GM12892 (cell line): ENCODE data around the gene CHRNA1.

Experiments used
- DNase-seq: peaks from one replicate; pipeline ENCODE4 v3.0.0; 2011; ENCODE audit not compliant: insufficient read length
- FAIRE-seq: peaks from 2 replicates; lab custom pipeline; 2011; peaks lifted over from hg19 to GRCh38; lab: Jason Lieb, UNC
- POLR2A ChIP-seq: IDR thresholded peaks from 2 replicates; pipeline ENCODE4 v1.6.1; 2011; ENCODE audit warnings: low read depth, low read length, control low read depth
- POLR2AphosphoS5 ChIP-seq: IDR thresholded peaks from 2 replicates; pipeline ENCODE4 v1.6.1; 2011; ENCODE audit warnings: low read depth, low read length, control low read depth
- TAF1 ChIP-seq: IDR thresholded peaks from 2 replicates; pipeline ENCODE4 v1.6.1; 2011; ENCODE audit warnings: low read depth, mild to moderate bottlenecking, control low read depth, low read length, borderline replicate concordance

The CHRNA1 gene

GRCh38 chr2:174781298-174781697, 17.0 kb upstream of the CHRNA1 start:
- TF ChIP-seq POLR2A (no peak), POLR2AphosphoS5 (no peak), TAF1 (no peak)
- no peak for DNase-seq
- FAIRE-seq = no peak

- TF ChIP-seq TAF1 (no peak), POLR2AphosphoS5 (no peak), POLR2A (no peak)
- no peak for FAIRE-seq
- DNase-seq = no peak
Measured at GRCh38 chr2:174780856-174781255, 16.6 kb upstream of the CHRNA1 start.

DNA sequence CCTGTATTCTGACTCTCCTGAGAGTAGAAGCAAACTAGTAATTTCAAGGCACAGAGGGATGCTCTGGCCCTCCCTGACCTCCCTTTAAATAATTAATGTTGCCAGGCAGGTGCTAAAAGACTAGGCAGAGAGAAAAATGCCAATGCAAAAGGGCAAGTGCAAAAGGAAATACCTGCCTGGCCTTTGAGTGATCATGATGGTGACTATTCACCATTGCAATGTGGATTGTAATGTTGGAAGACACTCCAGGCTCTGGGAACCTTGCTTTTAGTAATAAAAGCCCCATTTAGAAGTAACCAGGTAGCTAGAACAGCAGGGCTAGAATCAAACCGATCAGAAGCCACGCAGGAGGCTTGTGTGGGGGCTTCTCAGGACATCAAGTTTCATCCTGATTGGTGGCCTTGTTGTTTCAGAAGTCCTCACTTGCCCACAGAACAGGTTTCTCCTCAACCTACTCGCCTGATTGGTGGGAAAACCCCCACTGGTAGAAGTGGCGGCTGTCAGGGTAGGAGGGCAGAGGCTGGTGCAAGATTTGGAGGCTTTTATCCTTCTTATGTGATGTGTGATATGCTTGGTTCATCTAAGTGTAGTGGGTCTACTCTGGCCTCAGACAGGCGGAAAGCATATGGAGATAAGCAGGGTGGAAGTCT, 16.0 kb upstream of the CHRNA1 start:
- no peak for FAIRE-seq
- no peak for DNase-seq
- TF ChIP-seq POLR2A (no peak), TAF1 (no peak), POLR2AphosphoS5 (no peak)

DNA sequence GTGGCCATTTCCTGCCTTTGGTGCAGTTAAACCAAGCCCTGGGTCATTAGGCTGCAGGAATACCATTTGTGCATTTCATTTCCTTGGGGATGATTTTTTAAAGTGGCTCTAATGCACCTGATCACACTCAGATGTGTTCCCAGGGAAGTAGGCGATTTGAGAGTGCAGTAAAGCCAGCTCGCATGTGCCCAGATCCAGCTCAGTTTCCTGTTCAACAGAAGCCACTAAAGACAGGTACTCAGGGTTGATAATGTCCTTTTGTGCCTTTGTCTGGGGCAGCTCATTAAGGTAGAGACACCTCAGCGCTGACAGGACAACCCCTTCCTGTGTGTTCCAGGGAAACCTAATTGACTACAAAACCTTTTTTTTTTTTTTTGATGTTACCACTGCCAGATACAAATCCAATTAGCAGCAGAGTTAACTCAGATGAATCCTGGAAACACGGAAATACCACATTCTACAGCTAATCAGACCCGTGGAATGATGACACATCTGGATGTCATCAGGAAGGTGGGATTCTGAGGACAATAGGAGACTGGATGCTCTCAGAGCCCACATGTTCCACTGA, 15.2 kb upstream of the CHRNA1 start:
- no peak for TF ChIP-seq POLR2A
- no peak for TF ChIP-seq TAF1
- no peak for TF ChIP-seq POLR2AphosphoS5
- FAIRE-seq (no peak), DNase-seq (no peak)

DNA sequence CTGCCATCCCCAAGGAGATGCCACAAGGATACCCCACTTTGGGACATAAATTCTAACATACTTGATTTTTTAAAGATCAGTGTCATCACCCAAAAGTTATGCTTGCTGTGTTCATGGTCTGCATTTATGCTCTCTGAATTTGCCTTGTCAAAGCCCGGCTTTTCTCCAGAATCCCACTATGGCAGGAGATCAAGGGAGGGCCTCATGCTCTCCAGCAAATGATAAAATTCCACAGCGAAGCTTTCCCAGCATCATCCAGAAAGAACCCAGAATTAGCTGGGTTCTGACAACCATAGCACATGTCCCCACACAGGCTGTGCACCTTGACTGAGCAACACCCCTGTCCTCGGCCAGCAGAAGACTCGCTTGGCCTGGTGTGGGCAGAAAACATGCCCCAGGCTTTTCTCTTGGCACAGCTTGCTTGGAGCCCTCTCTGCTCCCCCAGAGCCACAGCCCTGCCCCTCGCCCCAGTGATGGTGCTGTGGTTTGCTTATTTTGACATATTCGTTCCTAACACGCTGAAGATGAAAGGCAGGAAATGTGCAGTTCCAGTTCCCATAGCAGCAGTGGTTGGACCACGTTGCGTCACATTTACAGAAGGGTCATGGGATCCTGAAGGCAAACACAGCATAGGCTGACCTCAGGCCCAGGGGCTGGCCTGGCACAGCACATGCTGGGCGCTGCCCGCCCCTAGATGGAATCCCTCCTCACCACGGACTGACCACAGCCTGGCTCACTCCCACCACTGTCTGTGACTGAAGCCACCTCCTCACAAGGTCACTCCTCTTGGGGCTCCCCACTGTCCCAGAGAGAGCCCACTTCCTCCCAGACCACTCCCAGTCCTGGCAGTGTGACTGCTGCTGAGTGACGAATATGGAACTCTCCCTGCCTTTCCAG, 14.1 kb upstream of the CHRNA1 start:
- FAIRE-seq (no peak), DNase-seq (no peak)
- no peak for TF ChIP-seq TAF1
- no peak for TF ChIP-seq POLR2AphosphoS5
- TF ChIP-seq POLR2A = no peak

GRCh38 chr2:174777347-174778084, 13.2 kb upstream of the CHRNA1 start:
- TF ChIP-seq POLR2A = no peak
- no peak for TF ChIP-seq POLR2AphosphoS5
- no peak for TF ChIP-seq TAF1
- no peak for FAIRE-seq
- no peak for DNase-seq

GRCh38 chr2:174776675-174777074, 12.4 kb upstream of the CHRNA1 start:
- FAIRE-seq (no peak), DNase-seq (no peak)
- TF ChIP-seq POLR2A (no peak), TAF1 (no peak), POLR2AphosphoS5 (no peak)

GRCh38 chr2:174776223-174776622, 12.0 kb upstream of the CHRNA1 start:
- TF ChIP-seq TAF1 (no peak), POLR2A (no peak), POLR2AphosphoS5 (no peak)
- DNase-seq (no peak), FAIRE-seq (no peak)

DNA sequence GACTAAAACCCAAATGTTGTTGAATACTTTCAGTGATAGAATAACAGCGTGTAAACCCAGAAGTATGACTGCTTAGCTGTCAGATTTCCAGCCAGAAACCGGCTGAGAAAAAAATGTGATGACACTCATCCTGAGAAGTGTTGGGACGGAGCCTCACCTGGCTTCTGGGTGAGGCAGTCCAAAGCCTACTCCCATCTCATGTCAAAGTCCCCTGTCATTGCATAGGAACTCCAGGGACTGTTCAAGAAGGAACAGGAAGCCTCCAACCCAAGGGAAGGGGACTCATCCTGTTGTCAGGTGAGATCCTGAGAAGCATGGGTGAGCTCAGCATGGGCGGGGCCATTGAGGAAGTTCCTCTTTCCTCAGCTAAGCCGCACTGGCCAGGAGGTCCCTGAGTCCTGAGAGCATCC, 11.3 kb upstream of the CHRNA1 start:
- FAIRE-seq = no peak
- DNase-seq = no peak
- TF ChIP-seq POLR2AphosphoS5 = no peak
- no peak for TF ChIP-seq TAF1
- no peak for TF ChIP-seq POLR2A

GRCh38 chr2:174774886-174775285, 10.6 kb upstream of the CHRNA1 start:
- no peak for DNase-seq

DNA sequence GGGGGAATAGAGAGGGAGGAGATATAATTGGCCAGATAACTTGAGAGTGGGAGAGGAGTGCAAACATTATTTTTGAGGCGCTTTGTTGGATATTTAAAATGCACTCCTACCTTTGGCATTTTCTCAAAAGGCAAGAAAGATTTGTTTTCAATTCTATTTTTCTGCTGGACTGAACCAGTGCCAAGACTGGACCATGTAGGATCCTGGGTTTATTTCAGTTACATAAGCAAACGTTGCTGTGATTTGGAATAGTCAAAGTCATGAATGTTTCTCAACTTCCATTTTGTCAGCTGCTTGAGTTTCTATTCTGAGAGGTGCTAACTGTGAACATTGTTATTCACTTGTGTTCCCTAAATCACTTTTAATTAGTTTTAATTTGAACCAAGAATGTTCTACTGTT, 8.9 kb upstream of the CHRNA1 start:
- FAIRE-seq (no peak), DNase-seq (no peak)
- TF ChIP-seq POLR2AphosphoS5 (no peak), TAF1 (no peak), POLR2A (no peak)

More at GRCh38 chr2:174774886-174775285, 10.6 kb upstream of the CHRNA1 start:
- TF ChIP-seq POLR2AphosphoS5 (no peak), TAF1 (no peak), POLR2A (no peak)
- no peak for FAIRE-seq

- FAIRE-seq = no peak
- DNase-seq = no peak
- TF ChIP-seq TAF1 (no peak), POLR2AphosphoS5 (no peak), POLR2A (no peak)
Measured at GRCh38 chr2:174772472-174772801, 8.2 kb upstream of the CHRNA1 start.
